ENCODE data around the gene FBXO4. TPM values are rescaled to one million over a fixed set of nuclear protein-coding genes. Genes with fewer than 3 reads are reported as not detected.

FBXO4 gene
- total RNA-seq, 1 donor from 2014 or later = 0.64 TPM

GRCh38 chr5:41962491-41962890 lies 37.4 kb downstream of the FBXO4 start:
- Histone ChIP-seq H3K4me3 (no peak overlapping the region), H3K27ac (no peak overlapping the region), H3K9me3 (peaks cover 0 to 37% of the 10 kb centered on the region in 2 donors), H3K36me3 (no peaks in the 10 kb centered on the region), H3K27me3 (no peaks in the 10 kb centered on the region), H3K4me1 (no peaks in the 10 kb centered on the region)
- DNase-seq (ENCODE audit: low spot score in 2 of 2) = no peak
- intact Hi-C loops (cut with DNase I) = no loop called here
- TF ChIP-seq, protein P1, sequence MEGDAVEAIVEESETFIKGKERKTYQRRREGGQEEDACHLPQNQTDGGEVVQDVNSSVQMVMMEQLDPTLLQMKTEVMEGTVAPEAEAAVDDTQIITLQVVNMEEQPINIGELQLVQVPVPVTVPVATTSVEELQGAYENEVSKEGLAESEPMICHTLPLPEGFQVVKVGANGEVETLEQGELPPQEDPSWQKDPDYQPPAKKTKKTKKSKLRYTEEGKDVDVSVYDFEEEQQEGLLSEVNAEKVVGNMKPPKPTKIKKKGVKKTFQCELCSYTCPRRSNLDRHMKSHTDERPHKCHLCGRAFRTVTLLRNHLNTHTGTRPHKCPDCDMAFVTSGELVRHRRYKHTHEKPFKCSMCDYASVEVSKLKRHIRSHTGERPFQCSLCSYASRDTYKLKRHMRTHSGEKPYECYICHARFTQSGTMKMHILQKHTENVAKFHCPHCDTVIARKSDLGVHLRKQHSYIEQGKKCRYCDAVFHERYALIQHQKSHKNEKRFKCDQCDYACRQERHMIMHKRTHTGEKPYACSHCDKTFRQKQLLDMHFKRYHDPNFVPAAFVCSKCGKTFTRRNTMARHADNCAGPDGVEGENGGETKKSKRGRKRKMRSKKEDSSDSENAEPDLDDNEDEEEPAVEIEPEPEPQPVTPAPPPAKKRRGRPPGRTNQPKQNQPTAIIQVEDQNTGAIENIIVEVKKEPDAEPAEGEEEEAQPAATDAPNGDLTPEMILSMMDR (IDR thresholded peaks at IDR 0.05) = no peak

DNA sequence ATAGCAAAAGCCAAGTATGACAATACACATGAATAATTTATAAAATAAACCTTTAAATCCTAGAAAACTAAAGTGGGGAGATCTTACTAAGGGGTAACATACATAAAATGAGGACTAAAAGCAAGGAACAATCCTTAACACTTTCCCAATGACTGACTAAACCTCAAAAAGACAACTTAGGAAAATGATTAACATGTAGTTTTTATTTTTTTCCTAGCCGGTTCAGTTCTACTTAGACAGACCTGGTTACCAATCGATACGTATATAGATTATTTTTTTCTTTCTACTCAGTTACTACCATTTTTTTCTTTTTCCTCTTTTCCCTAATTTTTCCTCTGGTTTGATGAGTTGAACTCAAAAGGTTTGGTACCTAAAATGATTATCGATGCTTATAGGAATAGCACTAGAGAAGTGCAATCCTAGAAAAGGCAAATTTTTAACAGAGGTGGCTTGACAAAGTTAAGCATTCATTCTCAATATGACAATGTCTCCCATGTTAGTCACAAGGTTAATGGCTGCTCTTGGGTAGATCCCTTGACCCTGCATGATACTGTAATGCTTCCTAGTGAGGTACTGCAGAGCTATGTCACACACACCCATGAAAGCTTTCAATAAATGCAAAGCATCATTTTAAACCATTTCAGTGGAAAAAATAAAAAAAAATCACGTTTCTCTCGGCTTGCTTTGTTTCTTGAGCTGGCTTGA lies 41.5 kb downstream of the FBXO4 start:
- Histone ChIP-seq H3K27ac (no peak overlapping the region), H3K4me3 (no peak overlapping the region), H3K27me3 (no peaks in the 10 kb centered on the region), H3K36me3 (no peaks in the 10 kb centered on the region), H3K4me1 (no peaks in the 10 kb centered on the region), H3K9me3 (peaks cover 0 to 4% of the 10 kb centered on the region in 2 donors)
- TF ChIP-seq, protein P1 (IDR thresholded peaks at IDR 0.05) = no peak
- intact Hi-C loops (cut with DNase I) = no loop called here
- DNase-seq (ENCODE audit: low spot score in 2 of 2) = no peak

- H3K9me3 ChIP-seq = peaks cover 0 to 6% of the 10 kb centered on the region in 2 donors
- H3K4me3 ChIP-seq = no peak overlapping the region
- DNase-seq (ENCODE audit: low spot score in 2 of 2) = no peak
- no peaks in the 10 kb centered on the region for H3K27me3 ChIP-seq
- intact Hi-C loops (cut with DNase I) = no loop called here
- no peaks in the 10 kb centered on the region for H3K36me3 ChIP-seq
- no peak overlapping the region for H3K27ac ChIP-seq
- H3K4me1 ChIP-seq = no peaks in the 10 kb centered on the region
- TF ChIP-seq, protein P1 (IDR thresholded peaks at IDR 0.05) = no peak
These were observed 42.3 kb downstream of the FBXO4 start for GRCh38 chr5:41967401-41967800.

- Histone ChIP-seq H3K4me1 (no peaks in the 10 kb centered on the region), H3K4me3 (no peak overlapping the region), H3K9me3 (peaks cover 0 to 10% of the 10 kb centered on the region in 2 donors), H3K27ac (no peak overlapping the region), H3K27me3 (no peaks in the 10 kb centered on the region), H3K36me3 (no peaks in the 10 kb centered on the region)
- intact Hi-C loops (cut with DNase I) = no loop called here
- TF ChIP-seq, protein P1 (IDR thresholded peaks at IDR 0.05) = no peak
- DNase-seq (ENCODE audit: low spot score in 2 of 2) = no peak
These were observed 43.2 kb downstream of the FBXO4 start for GRCh38 chr5:41968153-41968723.

- TF ChIP-seq, protein P1 (IDR thresholded peaks at IDR 0.05) = no peak
- Histone ChIP-seq H3K9me3 (peaks cover 0 to 10% of the 10 kb centered on the region in 2 donors), H3K27me3 (no peaks in the 10 kb centered on the region), H3K4me1 (no peaks in the 10 kb centered on the region), H3K36me3 (no peaks in the 10 kb centered on the region), H3K4me3 (no peak overlapping the region), H3K27ac (no peak overlapping the region)
- DNase-seq (ENCODE audit: low spot score in 2 of 2) = no peak
- intact Hi-C loops (cut with DNase I) = no loop called here
These were observed 48.0 kb downstream of the FBXO4 start for GRCh38 chr5:41973087-41973486.
